Fibroblast of lung (primary cell): ENCODE results near the gene PDZRN4. TPM values are rescaled to one million over a fixed set of nuclear protein-coding genes. Genes with fewer than 3 reads are reported as not detected.

ENCODE experiments used
- DNase-seq, 2 donors: peaks; one replicate each; pipeline versions ENCODE4 v3.0.0 to v3.0.0-alpha.2; 2010; ENCODE audit warnings: low read depth in 2 of 2
- H2AFZ ChIP-seq: 2 replicates; pipeline ENCODE4 v1.5.1; 2012; ENCODE audit warnings: low read length, control low read depth, inconsistent platforms
- H3K27ac ChIP-seq: 2 replicates; pipeline ENCODE4 v1.5.1; 2011; ENCODE audit warnings: low read length, control low read depth; ENCODE audit not compliant: insufficient read depth
- H3K27me3 ChIP-seq: 2 replicates; pipeline ENCODE4 v1.5.1; 2011; ENCODE audit warnings: mild to moderate bottlenecking, low read length; ENCODE audit not compliant: control insufficient read depth, insufficient read depth
- H3K36me3 ChIP-seq: 2 replicates; pipeline ENCODE4 v1.5.1; 2011; ENCODE audit warnings: low read length; ENCODE audit not compliant: control insufficient read depth, insufficient read depth
- H3K4me1 ChIP-seq: 2 replicates; pipeline ENCODE4 v1.5.1; 2011; ENCODE audit warnings: low read length; ENCODE audit not compliant: control insufficient read depth, insufficient read depth; ENCODE audit errors: extremely low read depth
- H3K4me2 ChIP-seq: 2 replicates; pipeline ENCODE4 v1.5.1; 2011; ENCODE audit warnings: low read length, control low read depth; ENCODE audit not compliant: insufficient read depth; ENCODE audit errors: extremely low read depth
- H3K4me3 ChIP-seq, 4 experiments: fragments of 200-600 bp in 1 of 4; sonication (generic) in 1 of 4; replicated peaks in 1 of 4; 2 replicates each; pipeline ENCODE4 v1.5.1; 2011 to 2016; ENCODE audit warnings: low read length in 4 of 4, low read depth in 3 of 4, mild to moderate bottlenecking in 3 of 4, control low read depth in 2 of 4, inconsistent platforms in 1 of 4, mixed read lengths in 1 of 4; ENCODE audit not compliant: insufficient read depth in 1 of 4; ENCODE audit errors: control extremely low read depth in 1 of 4
- H3K79me2 ChIP-seq: 2 replicates; pipeline ENCODE4 v1.5.1; 2012; ENCODE audit warnings: mild to moderate bottlenecking, low read length, inconsistent platforms; ENCODE audit not compliant: control insufficient read depth, insufficient read depth
- H3K9ac ChIP-seq: 2 replicates; pipeline ENCODE4 v1.5.1; 2011; ENCODE audit warnings: mild to moderate bottlenecking, low read length, control low read depth; ENCODE audit not compliant: insufficient read depth
- H3K9me3 ChIP-seq: 2 replicates; pipeline ENCODE4 v1.5.1; 2012; ENCODE audit warnings: low read depth, low read length; ENCODE audit not compliant: control insufficient read depth, insufficient read depth
- H4K20me1 ChIP-seq: 2 replicates; pipeline ENCODE4 v1.5.1; 2011; ENCODE audit warnings: low read length; ENCODE audit not compliant: control insufficient read depth, insufficient read depth; ENCODE audit errors: extremely low read depth
- EZH2 ChIP-seq: IDR thresholded peaks from 2 replicates; pipeline ENCODE4 v1.5.1; 2012; ENCODE audit warnings: low read length, control low read depth, mild to moderate bottlenecking; ENCODE audit errors: missing control alignments
- polyA plus RNA-seq, 2 donors: library from polyadenylated mRNA; depleted of rRNA in 1 of 2; stranded (reverse) in 1 of 2; unstranded in 1 of 2; fragments of >200 nt; gene quantifications; 2 replicates each; pipeline ENCODE4 v1.2.1, GENCODE V29; 2011 to 2012; ENCODE audit warnings: missing spikeins in 1 of 2
- total RNA-seq: library from RNA; depleted of rRNA; stranded (reverse); fragments of >200 nt; gene quantifications from 2 replicates; pipeline ENCODE4 v1.2.1, GENCODE V29; 2014
- TF ChIP-seq, protein P1 (sequence below), 2 donors: IDR thresholded peaks in 1 of 2; conservative IDR thresholded peaks in 1 of 2; 1 replicate in 1 of 2; 2 replicates in 1 of 2; pipeline ENCODE4 v1.5.1; 2011 to 2012; ENCODE audit warnings: low read length in 2 of 2, control low read depth in 1 of 2, inconsistent platforms in 1 of 2, low read depth in 1 of 2, mild to moderate bottlenecking in 1 of 2

PDZRN4 gene
- total and polyA plus RNA-seq, 2 donors (not counting 1 experiment from before 2014, with no cell fraction given), result not detected

DNA sequence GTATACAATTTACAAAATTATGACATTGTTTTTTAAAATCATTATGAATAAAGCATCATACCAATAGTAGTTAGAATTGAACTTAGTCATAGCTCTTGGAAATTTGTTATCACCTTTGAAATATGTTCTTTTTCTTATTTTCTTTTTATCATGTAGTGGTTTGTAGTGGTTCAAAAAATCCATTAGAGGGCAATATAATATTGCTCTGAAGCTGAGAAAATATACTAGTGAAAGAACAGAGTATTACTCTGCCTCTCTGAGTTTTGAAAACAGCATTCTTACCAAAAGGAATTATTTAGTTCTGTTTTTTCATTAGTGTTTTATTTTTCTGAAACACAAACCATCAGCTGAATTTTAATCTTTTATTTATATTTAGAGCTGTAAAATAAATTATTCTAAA is 76.2 kb downstream of the PDZRN4 start:
- no peak overlapping the region for H3K9ac ChIP-seq
- H3K4me2 ChIP-seq, result no peak overlapping the region
- no peak overlapping the region for H2AFZ ChIP-seq
- H3K27me3 ChIP-seq, result no peaks in the 10 kb centered on the region
- no peak overlapping the region for H3K4me3 ChIP-seq
- H3K79me2 ChIP-seq, result no peaks in the 10 kb centered on the region
- no peaks in the 10 kb centered on the region for H3K9me3 ChIP-seq
- no peaks in the 10 kb centered on the region for H3K36me3 ChIP-seq
- no peak overlapping the region for H3K27ac ChIP-seq
- no peak for TF ChIP-seq EZH2
- TF ChIP-seq, protein P1, sequence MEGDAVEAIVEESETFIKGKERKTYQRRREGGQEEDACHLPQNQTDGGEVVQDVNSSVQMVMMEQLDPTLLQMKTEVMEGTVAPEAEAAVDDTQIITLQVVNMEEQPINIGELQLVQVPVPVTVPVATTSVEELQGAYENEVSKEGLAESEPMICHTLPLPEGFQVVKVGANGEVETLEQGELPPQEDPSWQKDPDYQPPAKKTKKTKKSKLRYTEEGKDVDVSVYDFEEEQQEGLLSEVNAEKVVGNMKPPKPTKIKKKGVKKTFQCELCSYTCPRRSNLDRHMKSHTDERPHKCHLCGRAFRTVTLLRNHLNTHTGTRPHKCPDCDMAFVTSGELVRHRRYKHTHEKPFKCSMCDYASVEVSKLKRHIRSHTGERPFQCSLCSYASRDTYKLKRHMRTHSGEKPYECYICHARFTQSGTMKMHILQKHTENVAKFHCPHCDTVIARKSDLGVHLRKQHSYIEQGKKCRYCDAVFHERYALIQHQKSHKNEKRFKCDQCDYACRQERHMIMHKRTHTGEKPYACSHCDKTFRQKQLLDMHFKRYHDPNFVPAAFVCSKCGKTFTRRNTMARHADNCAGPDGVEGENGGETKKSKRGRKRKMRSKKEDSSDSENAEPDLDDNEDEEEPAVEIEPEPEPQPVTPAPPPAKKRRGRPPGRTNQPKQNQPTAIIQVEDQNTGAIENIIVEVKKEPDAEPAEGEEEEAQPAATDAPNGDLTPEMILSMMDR (conservative IDR thresholded peaks at IDR 0.05 in 1 of 2, IDR thresholded peaks at IDR 0.05 in 1 of 2; ENCODE audit: low read depth in 1 of 2, low read length in 2 of 2), result peak in 1 of 2 donors; percentile 6
- no peaks in the 10 kb centered on the region for H4K20me1 ChIP-seq
- DNase-seq, result peak in 1 of 2 donors; percentile 3
- H3K4me1 ChIP-seq, result no peaks in the 10 kb centered on the region

DNA sequence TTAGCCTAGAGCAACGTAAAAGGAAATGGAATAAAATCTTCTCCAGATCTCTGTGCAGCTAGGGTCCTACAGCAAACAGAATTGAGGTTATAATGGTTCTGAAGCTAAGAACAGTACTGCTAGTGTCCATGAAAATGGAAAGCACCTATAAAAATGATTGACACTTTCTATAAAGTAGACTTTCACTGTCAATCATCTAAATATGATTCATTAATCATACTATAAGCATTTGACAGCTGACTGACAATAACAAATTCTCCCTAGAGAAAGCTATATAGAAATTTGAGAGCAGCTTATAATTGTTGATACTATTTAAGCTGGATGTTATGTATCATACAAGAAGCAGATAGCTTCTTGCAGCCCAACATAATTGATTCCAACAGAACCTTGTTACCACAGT is 80.9 kb downstream of the PDZRN4 start:
- Histone ChIP-seq H3K79me2 (no peaks in the 10 kb centered on the region), H3K4me3 (no peak overlapping the region), H3K4me2 (no peak overlapping the region), H3K36me3 (no peaks in the 10 kb centered on the region), H3K27me3 (no peaks in the 10 kb centered on the region), H4K20me1 (no peaks in the 10 kb centered on the region), H3K4me1 (no peaks in the 10 kb centered on the region), H3K9ac (no peak overlapping the region), H3K9me3 (no peaks in the 10 kb centered on the region), H2AFZ (no peak overlapping the region), H3K27ac (no peak overlapping the region)
- TF ChIP-seq, protein P1 (conservative IDR thresholded peaks at IDR 0.05 in 1 of 2, IDR thresholded peaks at IDR 0.05 in 1 of 2; ENCODE audit: low read depth in 1 of 2, low read length in 2 of 2), result no peak
- TF ChIP-seq EZH2, result no peak
- DNase-seq, result no peak

DNA sequence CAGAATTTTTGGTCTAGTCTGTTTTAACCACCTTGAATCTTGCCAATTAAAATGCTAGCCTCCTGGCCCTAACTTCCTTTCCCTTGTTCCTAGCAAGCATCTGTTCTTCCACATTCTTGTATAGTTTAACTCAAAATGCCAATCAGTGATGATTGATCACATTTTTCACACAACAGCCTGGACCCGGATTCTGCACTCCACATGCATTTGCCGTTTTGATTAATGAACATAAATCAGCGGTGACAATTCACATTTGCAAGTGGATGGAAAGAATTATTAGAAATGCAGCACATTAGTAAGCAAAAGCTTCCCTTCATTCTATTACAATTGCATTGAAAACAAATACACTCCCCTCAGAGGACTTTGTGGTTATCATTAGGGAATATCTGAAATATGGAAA is 83.4 kb downstream of the PDZRN4 start:
- Histone ChIP-seq H3K9me3 (no peaks in the 10 kb centered on the region), H3K4me3 (no peak overlapping the region), H2AFZ (no peak overlapping the region), H3K36me3 (no peaks in the 10 kb centered on the region), H3K27me3 (no peaks in the 10 kb centered on the region), H3K79me2 (no peaks in the 10 kb centered on the region), H4K20me1 (no peaks in the 10 kb centered on the region), H3K4me2 (no peak overlapping the region), H3K27ac (no peak overlapping the region), H3K9ac (no peak overlapping the region), H3K4me1 (no peaks in the 10 kb centered on the region)
- DNase-seq, result peak in 1 of 2 donors; percentile 16
- TF ChIP-seq, protein P1 (conservative IDR thresholded peaks at IDR 0.05 in 1 of 2, IDR thresholded peaks at IDR 0.05 in 1 of 2; ENCODE audit: low read depth in 1 of 2, low read length in 2 of 2), result no peak
- TF ChIP-seq EZH2, result no peak
